Stimulated activated CD4-positive, alpha-beta T cell treated with anti-CD3 and anti-CD28 coated beads, Interleukin-15, amount 100 ng/mL, for 1 hour (primary cell): ENCODE results near the gene XK.
"Not testable (repeated sequence)": the region's sequence is repeated elsewhere in the genome, so short reads cannot be mapped to it uniquely, and the experiment has no call there.

Experiments
- DNase-seq, 2 donors: peaks; one replicate each; pipeline ENCODE4 v3.0.0-alpha.2; 2020; ENCODE audit warnings: low read depth in 1 of 2, low spot score in 1 of 2

Gene XK

DNA sequence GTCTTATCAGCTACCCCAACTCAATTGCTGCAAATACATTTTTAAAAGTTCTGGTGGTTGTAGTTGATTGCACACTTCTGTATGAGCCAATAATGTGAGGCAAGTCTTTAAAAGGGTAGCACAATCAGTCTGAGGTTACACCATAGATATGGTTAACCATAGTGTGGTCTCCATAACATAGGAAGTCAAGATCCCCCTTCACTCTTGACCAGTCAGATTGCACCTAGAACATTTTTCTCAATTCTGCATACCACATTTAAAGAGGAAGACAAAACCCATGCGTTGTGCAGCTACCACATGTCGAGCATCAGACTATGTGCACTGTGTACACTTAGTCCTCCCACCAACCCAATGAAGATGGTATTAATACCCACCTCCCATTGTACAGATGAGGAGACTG is 67.8 kb downstream of the XK start:
- DNase-seq = no peak

- DNase-seq = no peak
Measured at GRCh38 chrX:37754516-37754915, 68.9 kb downstream of the XK start.

DNA sequence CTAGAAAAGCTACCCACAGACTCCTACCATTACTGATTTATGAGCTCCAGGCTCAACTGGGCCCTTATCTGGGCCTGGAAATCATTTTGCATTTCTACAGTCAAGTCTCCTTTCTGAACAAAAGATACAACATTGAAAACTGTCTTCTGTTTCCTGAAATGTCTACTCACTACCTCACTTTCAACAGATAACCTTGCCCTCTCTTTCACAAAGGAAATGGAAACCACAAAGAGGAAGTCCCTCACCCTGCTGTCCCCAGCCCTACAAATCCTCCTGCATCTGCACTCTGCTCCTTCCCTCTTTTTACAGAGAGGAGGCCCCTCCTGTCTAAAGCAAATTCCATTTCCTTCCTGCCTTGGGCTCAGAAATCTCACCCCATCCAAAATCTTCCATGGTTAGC is 69.4 kb downstream of the XK start:
- DNase-seq = no peak

DNA sequence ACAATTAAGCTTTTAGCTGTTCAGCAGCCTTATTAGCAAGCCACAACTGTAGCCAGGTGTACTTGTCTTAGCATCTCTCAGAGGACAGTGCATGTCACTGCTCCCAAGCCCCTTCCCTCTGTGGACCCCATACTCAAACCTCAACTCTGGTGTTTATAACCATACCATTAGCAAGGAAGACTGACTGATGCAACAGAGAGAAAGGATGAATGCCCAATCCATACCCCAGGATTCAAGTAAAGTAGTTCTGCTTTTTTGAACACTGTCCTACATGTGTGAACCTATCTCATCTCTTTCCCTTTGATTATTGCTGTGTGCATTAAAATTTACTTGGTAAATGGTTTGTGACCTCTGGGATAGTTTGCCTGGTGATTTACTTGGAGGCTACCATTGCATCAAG is 71.5 kb downstream of the XK start:
- DNase-seq = no peak

GRCh38 chrX:37759351-37759750 is 73.8 kb downstream of the XK start:
- no peak for DNase-seq

DNA sequence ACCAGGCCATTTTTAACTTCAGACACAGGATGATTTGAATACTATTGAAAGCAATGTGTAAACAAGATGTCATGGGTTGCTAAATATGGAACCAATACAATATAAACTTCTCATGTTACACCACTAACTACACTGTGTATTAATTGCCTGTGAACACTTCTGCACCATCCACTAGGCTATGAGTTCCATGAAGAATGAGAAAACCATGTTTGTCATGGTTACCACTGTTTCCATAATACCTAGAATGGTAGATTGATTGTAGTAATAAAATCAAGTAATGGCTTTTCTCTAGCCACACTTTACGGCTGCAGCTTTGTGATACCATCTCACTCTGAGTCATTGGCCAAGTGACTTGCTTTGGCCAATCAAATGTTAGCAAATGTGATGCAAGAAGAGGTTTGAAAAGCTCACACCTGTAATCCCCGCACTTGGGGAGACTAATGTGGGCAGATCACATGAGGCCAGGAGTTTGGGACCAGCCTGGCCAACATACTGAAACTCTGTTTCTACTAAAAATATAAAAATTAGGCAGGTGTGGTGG is 74.4 kb downstream of the XK start:
- no peak for DNase-seq

DNA sequence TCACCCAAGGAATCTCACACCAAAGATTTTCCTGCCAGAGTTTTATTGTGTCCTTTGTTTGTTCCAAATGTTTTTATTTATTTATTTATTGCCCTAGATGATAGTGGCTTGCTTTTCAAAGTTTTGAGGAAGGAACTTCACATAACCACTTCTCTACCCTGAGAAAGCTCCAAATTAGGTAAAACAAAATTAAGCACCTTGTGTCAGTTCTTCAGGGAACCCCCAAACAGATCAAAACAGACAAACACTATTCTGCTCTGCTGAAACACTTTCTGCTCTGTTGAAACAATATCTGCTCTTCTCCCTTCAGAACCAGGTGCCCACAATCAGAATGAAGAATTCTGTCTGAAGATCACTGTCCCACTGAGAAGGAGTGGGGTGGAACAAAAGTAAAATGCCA is 77.8 kb downstream of the XK start:
- DNase-seq = no peak

DNA sequence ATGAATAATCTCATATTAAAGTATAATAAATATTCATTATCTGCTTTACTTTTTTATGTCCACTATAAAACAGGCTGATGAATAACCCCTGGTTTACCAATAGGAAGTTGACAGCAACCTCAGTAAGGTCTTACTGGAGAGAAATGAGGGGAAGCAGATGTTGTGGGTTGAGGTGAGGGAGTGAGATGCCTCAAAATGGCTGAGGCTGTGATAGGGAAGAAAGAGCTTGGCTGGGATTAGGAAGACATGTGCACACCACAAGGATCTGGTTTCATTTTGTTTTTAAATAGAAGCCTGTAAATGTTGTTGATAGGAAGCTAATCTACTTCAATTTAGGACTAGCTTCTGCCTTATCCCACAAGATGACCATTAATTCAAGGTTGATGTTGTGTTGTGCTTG is 79.9 kb downstream of the XK start:
- no peak for DNase-seq

GRCh38 chrX:37767430-37767829 is 81.8 kb downstream of the XK start:
- no peak for DNase-seq

DNA sequence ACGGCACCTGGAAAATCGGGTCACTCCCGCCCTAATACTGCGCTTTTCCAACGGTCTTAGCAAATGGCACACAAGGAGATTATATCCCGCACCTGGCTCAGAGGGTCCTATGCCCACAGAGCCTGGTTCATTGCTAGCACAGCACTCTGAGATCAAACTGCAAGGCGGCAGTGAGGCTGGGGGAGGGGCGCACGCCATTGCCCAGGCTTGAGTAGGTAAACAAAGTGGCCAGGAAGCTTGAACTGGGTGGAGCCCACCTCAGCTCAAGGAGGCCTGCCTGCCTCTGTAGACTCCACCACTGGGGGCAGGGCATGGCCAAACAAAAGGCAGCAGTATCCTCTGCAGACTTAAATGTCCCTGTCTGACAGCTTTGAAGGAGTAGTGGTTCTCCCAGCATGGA is 83.3 kb downstream of the XK start:
- DNase-seq = not testable (repeated sequence)

DNA sequence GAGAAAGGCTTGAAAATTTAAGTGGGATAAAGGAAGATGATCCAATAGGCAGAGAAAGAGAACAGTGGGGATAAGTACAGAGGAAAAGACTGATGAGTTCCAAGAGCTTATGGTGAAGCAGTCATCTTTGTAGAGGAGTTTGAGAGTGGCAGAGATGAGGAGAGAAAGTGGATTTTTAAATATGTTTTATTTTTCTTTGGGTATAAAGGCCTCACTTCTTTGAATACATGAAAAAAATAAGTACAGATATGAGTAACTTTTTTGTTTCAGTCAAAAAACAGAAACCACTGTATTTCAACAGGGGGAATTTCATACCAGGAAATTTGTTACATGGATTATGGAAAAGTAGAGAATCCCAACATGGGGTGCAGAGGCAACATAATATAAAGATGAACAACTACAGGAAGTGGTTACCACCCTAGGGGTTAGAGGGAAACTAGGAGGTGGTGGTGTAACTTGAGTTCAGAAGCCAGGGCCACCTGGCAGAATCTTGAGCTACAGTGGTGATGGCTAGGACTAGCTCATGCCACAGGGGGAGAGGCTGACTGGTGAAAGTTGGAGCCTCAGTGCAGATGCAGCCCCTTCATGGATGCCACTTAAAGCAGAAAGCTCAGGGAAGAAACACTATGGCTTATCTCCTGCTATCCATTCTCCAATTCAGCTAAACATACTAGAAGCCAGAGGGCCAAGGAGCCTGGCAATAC is 90.8 kb downstream of the XK start:
- no peak for DNase-seq

- DNase-seq = no peak
Measured at GRCh38 chrX:37776987-37777325, 91.4 kb downstream of the XK start.

DNA sequence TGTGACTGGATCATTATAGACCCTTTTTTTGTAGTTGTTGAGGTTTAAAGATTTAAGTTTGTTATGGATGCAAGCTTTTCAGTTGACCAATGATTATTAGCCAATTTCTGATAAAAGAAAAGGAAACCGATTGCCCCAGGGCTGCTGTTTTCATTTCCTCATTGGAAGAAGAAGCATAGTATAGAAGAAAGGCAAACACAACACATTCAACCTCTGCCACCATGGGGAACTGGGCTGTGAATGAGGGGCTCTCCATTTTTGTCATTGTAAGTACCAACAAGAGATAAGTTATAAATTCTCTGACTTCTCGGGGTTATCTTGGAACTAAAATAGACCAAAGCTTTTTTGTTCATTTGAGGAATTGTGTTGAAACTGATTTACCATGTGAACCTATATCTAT is 94.3 kb downstream of the XK start, which contains the start of gene CYBB:
CYBB (plus strand) TSS at position 203 of the 400 bp plus-strand sequence; CDS start at position 222, 19 bp downstream.
- no peak for DNase-seq

GRCh38 chrX:37781081-37781480 is 95.5 kb downstream of the XK start:
- no peak for DNase-seq
